ENCODE results near the gene INTS11.

DNA sequence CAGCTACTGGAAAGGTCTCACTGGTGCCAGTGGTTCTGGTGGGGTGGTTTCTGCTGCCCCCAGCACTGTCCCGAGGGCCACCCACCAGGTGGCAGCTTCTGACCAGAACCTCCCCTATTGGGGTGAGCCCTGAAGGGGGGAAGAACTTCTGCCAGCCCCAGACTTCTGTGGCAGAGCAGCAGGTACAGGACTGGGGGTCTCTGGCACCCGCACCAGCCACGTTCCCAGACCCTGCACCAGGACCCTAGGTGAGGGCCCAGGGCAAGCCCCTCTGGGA is 14.4 kb downstream of the INTS11 start:
- no peak for TF ChIP-seq EZH2 (IDR thresholded peaks at IDR 0.05)
- no peak for TF ChIP-seq POLR2AphosphoS5 (IDR thresholded peaks at IDR 0.05; ENCODE audit: borderline replicate concordance, low read depth, low read length)

Data from SK-N-MC (cell line).